Activated CD8-positive, alpha-beta T cell treated with anti-CD3 and anti-CD28 coated beads for 36 hours (primary cell): ENCODE results near the gene KREMEN2. TPM values are rescaled to one million over a fixed set of nuclear protein-coding genes. Genes with fewer than 3 reads are reported as not detected.

ENCODE experiments used
- ATAC-seq: fragments of 200-7000 bp; cut with Tn5 transposase; one replicate; pipeline ENCODE4 v1.10.0; 2021; ENCODE audit warnings: mild to moderate bottlenecking, moderate library complexity
- CTCF ChIA-PET: fragments of 350-600 bp; sonication (Branson Sonifier 250); formaldehyde crosslinking; loops from one replicate; lab custom pipeline; 2021; ENCODE audit warnings: antibody characterized with exemption; lab: Charles Lee
- POLR2A ChIA-PET: fragments of 350-600 bp; sonication (Branson Sonifier 250); formaldehyde crosslinking; loops from one replicate; lab custom pipeline; 2021; ENCODE audit warnings: antibody characterized with exemption; lab: Charles Lee
- DNase-seq: peaks from one replicate; pipeline ENCODE4 v3.0.0-alpha.2; 2020
- H3K27ac Mint-ChIP-seq: one replicate; pipeline ENCODE4 v1.8.0; 2021; ENCODE audit warnings: mild to moderate bottlenecking, mixed read lengths
- H3K27me3 Mint-ChIP-seq: one replicate; pipeline ENCODE4 v1.8.0; 2021; ENCODE audit warnings: mixed read lengths
- H3K36me3 Mint-ChIP-seq: one replicate; pipeline ENCODE4 v1.8.0; 2021; ENCODE audit warnings: low read depth, mixed read lengths
- H3K4me1 Mint-ChIP-seq: one replicate; pipeline ENCODE4 v1.8.0; 2021; ENCODE audit warnings: low read depth, mixed read lengths
- H3K4me3 Mint-ChIP-seq: one replicate; pipeline ENCODE4 v1.8.0; 2021; ENCODE audit warnings: mild to moderate bottlenecking, moderate library complexity, mixed read lengths
- H3K9me3 Mint-ChIP-seq: one replicate; pipeline ENCODE4 v1.8.0; 2021; ENCODE audit warnings: mixed read lengths
- CTCF ChIP-seq: fragments of 200-600 bp; IDR thresholded peaks from one replicate; pipeline ENCODE4 v1.8.0; 2022; ENCODE audit warnings: antibody characterized with exemption, mild to moderate bottlenecking
- intact Hi-C: fragments of 100-400 bp; cut with micrococcal nuclease; formaldehyde crosslinking; loops from one replicate; pipeline ENCODE4 v1.10.0; 2022
- total RNA-seq, 2 experiments: library from RNA; stranded (reverse); gene quantifications; one replicate each; pipeline ENCODE4 v1.2.3, GENCODE V29; 2021

Gene KREMEN2
- total RNA-seq, 2 experiments from 2014 or later = 0.22 TPM; not detected in 1

DNA sequence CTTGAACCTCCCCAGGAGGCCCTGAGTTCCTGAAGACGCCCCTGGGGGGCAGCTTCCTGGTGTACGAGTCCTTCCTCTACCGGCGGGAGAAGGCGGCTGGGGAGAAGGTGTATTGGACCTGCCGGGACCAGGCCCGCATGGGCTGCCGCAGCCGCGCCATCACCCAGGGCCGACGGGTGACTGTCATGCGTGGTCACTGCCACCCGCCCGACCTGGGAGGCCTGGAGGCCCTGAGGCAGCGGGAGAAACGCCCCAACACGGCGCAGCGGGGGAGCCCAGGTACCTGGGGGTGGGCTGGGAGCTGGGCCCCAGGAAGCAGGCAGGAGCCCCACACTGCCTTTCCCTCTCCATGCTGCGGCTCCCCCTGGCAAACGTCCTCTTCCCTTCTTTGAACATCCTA lies 30.4 kb upstream of the KREMEN2 start:
- Mint-ChIP-seq H3K4me3 (no peak overlapping the region), H3K27me3 (no peaks in the 10 kb centered on the region), H3K4me1 (peaks cover 5% of the 10 kb centered on the region), H3K9me3 (no peaks in the 10 kb centered on the region), H3K27ac (no peak overlapping the region), H3K36me3 (peaks cover 5% of the 10 kb centered on the region)
- no peak for DNase-seq
- ATAC-seq = no peak
- POLR2A ChIA-PET = no interaction called here
- intact Hi-C loops = no loop called here
- TF ChIP-seq CTCF = no peak
- CTCF ChIA-PET = no interaction called here

DNA sequence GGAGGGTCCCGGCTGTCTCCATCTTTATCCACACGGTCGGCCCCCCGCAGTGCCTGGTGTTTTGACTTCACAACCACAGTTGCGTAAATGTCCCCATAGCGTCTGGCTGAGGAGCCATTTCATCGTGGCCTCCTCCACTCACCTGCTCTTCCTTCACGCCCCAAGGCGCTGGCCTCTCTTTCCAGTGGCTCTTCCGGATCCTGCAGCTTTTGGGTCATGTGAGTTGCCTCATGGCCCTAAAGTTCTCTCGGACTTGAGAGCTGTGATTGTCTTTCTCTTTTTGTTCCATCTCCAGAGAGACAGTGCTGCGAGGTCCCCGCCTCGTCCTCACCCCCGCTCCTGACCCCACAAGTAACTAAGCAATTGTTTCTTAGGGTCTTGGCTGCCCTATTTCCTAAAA lies 29.6 kb upstream of the KREMEN2 start:
- DNase-seq = no peak
- no peak for ATAC-seq
- intact Hi-C loops = no loop called here
- Mint-ChIP-seq H3K27ac (no peak overlapping the region), H3K36me3 (peaks cover 8% of the 10 kb centered on the region), H3K4me3 (no peak overlapping the region), H3K4me1 (peaks cover 5% of the 10 kb centered on the region), H3K27me3 (no peaks in the 10 kb centered on the region), H3K9me3 (no peaks in the 10 kb centered on the region)
- CTCF ChIA-PET = interaction anchor here (1.5 kb wide), 1 partner anchor 7 kb away, joined by 5 read pairs; no protein-coding TSS in a partner anchor
- POLR2A ChIA-PET = no interaction called here
- no peak for TF ChIP-seq CTCF

DNA sequence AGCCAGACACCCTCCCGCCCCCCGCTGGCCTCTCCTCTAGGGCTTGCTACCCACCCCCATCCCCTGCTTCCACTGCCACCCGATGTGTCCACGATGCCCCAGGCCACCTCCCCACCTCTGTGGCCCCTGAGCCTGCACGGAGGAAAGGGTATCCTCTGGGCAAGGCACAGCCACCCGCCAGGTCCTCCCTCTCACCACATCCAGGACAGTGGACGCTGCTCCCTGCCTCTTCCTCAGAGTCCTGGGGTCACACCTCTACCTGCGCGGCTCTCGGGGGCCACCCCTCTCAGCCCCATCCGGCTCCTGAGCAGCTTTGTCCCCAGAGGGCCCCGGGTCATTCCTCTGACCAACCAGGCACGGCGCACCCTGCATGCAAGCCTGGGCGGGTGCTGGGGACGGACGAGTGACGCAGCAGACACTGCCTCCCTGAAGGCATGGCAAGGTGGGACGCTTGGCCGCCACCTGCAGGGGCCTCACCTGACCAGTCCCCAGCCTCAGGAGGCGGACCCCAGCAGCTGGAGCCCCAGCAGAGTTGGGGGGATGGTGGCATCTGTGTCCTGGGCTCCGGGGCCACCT lies 27.6 kb upstream of the KREMEN2 start:
- Mint-ChIP-seq H3K9me3 (no peaks in the 10 kb centered on the region), H3K27ac (no peak overlapping the region), H3K27me3 (no peaks in the 10 kb centered on the region), H3K36me3 (peaks cover 11% of the 10 kb centered on the region), H3K4me1 (peaks cover 5% of the 10 kb centered on the region), H3K4me3 (no peak overlapping the region)
- ChIA-PET CTCF (no interaction called here), POLR2A (no interaction called here)
- ATAC-seq (no peak), DNase-seq (no peak)
- intact Hi-C loops = no loop called here
- no peak for TF ChIP-seq CTCF

DNA sequence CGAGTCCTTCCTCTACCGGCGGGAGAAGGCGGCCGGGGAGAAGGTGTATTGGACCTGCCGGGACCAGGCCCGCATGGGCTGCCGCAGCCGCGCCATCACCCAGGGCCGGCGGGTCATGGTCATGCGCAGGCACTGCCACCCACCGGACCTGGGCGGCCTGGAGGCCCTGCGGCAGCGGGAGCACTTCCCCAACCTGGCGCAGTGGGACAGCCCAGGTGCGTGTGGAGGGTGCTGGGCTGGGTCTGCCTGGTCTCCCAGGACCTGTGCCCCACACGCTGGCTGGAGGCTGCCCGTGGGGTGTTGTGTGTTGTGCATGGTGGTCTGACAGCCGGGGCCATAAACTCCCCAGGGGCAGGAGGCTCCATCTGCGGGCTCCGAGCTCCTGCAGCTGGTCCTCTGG lies 26.9 kb upstream of the KREMEN2 start:
- no peak overlapping the region for H3K4me3 Mint-ChIP-seq
- CTCF ChIA-PET = no interaction called here
- DNase-seq = no peak
- no peaks in the 10 kb centered on the region for H3K9me3 Mint-ChIP-seq
- no peak for TF ChIP-seq CTCF
- peaks cover 5% of the 10 kb centered on the region for H3K4me1 Mint-ChIP-seq
- POLR2A ChIA-PET = no interaction called here
- no peak for ATAC-seq
- H3K27me3 Mint-ChIP-seq = no peaks in the 10 kb centered on the region
- no peak overlapping the region for H3K27ac Mint-ChIP-seq
- peaks cover 11% of the 10 kb centered on the region for H3K36me3 Mint-ChIP-seq
- intact Hi-C loops = no loop called here

DNA sequence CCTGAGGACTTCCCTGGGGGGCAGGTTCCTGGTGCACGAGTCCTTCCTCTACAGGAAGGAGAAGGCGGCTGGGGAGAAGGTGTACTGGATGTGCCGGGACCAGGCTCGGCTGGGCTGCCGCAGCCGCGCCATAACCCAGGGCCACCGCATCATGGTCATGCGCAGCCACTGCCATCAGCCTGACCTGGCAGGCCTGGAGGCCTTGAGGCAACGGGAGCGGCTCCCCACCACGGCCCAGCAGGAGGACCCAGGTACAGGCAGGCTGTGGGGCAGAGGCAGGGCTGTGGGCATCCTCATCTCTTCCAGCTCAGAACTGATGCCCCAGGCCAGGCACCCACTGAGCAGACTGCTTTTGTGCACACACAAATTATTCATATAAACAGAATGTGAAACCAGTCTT lies 25.9 kb upstream of the KREMEN2 start:
- Mint-ChIP-seq H3K36me3 (peaks cover 11% of the 10 kb centered on the region), H3K27ac (no peak overlapping the region), H3K27me3 (no peaks in the 10 kb centered on the region), H3K9me3 (no peaks in the 10 kb centered on the region), H3K4me1 (peaks cover 5% of the 10 kb centered on the region), H3K4me3 (no peak overlapping the region)
- no peak for TF ChIP-seq CTCF
- ATAC-seq (no peak), DNase-seq (no peak)
- ChIA-PET CTCF (no interaction called here), POLR2A (no interaction called here)
- intact Hi-C loops = no loop called here
